ENCODE results near the gene PTPN11. TPM values are rescaled to one million over a fixed set of nuclear protein-coding genes. Genes with fewer than 3 reads are reported as not detected.
"Not testable (repeated sequence)": the region's sequence is repeated elsewhere in the genome, so short reads cannot be mapped to it uniquely, and the experiment has no call there.

The PTPN11 gene
- total RNA-seq, 1 experiment from 2014 or later: 153 TPM

DNA sequence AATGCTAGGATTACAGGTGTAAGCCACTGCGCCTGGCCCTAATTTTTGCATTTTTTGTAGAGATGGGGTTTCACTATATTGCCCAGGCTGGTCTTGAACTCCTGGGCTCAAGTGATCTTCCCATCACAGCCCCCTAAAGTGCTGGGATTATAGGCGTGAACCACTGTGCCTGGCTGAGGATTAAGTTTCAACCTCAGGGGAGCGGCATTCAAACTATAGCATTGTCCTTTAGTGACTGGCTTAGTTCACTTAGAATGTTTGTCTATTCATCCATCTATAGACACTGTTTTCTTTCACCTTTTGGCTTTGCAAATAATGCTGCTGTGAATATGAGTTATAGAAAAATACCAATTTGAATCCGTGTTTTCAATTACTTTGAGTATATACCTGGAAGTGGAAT, 25.2 kb downstream of the PTPN11 start:
- Histone ChIP-seq H3K27me3 (replicated peaks; ENCODE audit: control insufficient read depth, insufficient read depth, low read length) (no peaks in the 10 kb centered on the region), H3K9me3 (no peaks in the 10 kb centered on the region), H3K4me1 (no peaks in the 10 kb centered on the region), H3K4me3 (ENCODE audit: low read depth, low read length) (no peak overlapping the region), H3K36me3 (ENCODE audit: control insufficient read depth, insufficient read depth, low read length) (no peaks in the 10 kb centered on the region)
- ChIA-PET CTCF (no interaction called here), POLR2A (no interaction called here)
- intact Hi-C loops (cut with micrococcal nuclease; ENCODE audit: unreplicated experiment): no loop called here
- no TSS peak for BruUV-seq (replicated peaks)
- no peaks in the 10 kb centered on the region for H3K27me3 Mint-ChIP-seq (ENCODE audit: insufficient read depth, unreplicated experiment)
- no peak overlapping the region for H3K27ac Mint-ChIP-seq (ENCODE audit: unreplicated experiment)
- TF ChIP-seq, protein P1, sequence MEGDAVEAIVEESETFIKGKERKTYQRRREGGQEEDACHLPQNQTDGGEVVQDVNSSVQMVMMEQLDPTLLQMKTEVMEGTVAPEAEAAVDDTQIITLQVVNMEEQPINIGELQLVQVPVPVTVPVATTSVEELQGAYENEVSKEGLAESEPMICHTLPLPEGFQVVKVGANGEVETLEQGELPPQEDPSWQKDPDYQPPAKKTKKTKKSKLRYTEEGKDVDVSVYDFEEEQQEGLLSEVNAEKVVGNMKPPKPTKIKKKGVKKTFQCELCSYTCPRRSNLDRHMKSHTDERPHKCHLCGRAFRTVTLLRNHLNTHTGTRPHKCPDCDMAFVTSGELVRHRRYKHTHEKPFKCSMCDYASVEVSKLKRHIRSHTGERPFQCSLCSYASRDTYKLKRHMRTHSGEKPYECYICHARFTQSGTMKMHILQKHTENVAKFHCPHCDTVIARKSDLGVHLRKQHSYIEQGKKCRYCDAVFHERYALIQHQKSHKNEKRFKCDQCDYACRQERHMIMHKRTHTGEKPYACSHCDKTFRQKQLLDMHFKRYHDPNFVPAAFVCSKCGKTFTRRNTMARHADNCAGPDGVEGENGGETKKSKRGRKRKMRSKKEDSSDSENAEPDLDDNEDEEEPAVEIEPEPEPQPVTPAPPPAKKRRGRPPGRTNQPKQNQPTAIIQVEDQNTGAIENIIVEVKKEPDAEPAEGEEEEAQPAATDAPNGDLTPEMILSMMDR (IDR thresholded peaks at IDR 0.05; ENCODE audit: insufficient read depth in 1 of 2, low read depth in 1 of 2, low read length in 1 of 2, severe bottlenecking in 1 of 2, unreplicated experiment in 1 of 2): no peak
- H3K4me3 Mint-ChIP-seq (ENCODE audit: unreplicated experiment): no peak overlapping the region
- no peak for DNase-seq
- H3K9me3 Mint-ChIP-seq (ENCODE audit: unreplicated experiment): no peaks in the 10 kb centered on the region
- no peaks in the 10 kb centered on the region for H3K4me1 Mint-ChIP-seq (ENCODE audit: low read depth, unreplicated experiment)
- peaks cover 36% of the 10 kb centered on the region for H3K36me3 Mint-ChIP-seq (ENCODE audit: insufficient read depth, unreplicated experiment)

DNA sequence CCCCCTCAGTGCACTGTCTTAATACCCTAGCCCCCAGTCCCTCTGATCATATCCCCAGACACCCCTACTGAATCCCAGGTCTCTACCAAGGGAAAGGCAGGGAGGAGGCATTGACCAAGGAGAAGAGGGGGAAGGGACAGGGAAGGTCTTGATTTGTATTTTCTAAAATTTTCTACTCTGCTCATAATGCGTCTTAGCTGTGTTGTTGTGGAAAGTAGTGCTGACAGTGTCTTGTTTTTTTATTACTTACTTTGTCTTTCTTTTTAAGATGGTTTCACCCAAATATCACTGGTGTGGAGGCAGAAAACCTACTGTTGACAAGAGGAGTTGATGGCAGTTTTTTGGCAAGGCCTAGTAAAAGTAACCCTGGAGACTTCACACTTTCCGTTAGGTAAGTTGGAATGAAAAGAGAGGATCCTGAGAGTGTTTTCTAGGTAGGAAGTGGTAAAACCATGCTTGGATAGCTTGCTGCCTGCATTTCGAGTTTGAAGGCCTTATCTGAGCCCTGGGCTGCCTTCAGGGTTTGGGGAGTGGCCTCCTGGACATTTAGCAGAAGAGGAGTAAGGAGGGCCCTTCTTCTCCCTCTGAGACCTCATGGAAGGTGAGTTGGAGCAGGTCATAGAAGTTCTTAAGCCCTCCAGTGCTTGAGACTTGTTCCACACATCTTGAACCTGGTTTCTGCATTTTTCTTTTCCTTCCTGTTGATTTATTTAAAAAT, 27.4 kb downstream of the PTPN11 start:
- Mint-ChIP-seq H3K36me3 (ENCODE audit: insufficient read depth, unreplicated experiment) (peaks cover 53% of the 10 kb centered on the region), H3K4me3 (ENCODE audit: unreplicated experiment) (no peak overlapping the region), H3K27me3 (ENCODE audit: insufficient read depth, unreplicated experiment) (no peaks in the 10 kb centered on the region), H3K9me3 (ENCODE audit: unreplicated experiment) (no peaks in the 10 kb centered on the region), H3K27ac (ENCODE audit: unreplicated experiment) (no peak overlapping the region), H3K4me1 (ENCODE audit: low read depth, unreplicated experiment) (no peaks in the 10 kb centered on the region)
- Histone ChIP-seq H3K36me3 (ENCODE audit: control insufficient read depth, insufficient read depth, low read length) (no peaks in the 10 kb centered on the region), H3K4me1 (no peaks in the 10 kb centered on the region), H3K4me3 (ENCODE audit: low read depth, low read length) (no peak overlapping the region), H3K27me3 (replicated peaks; ENCODE audit: control insufficient read depth, insufficient read depth, low read length) (no peaks in the 10 kb centered on the region), H3K9me3 (no peaks in the 10 kb centered on the region)
- intact Hi-C loops (cut with micrococcal nuclease; ENCODE audit: unreplicated experiment): no loop called here
- TF ChIP-seq, protein P1 (IDR thresholded peaks at IDR 0.05; ENCODE audit: insufficient read depth in 1 of 2, low read depth in 1 of 2, low read length in 1 of 2, severe bottlenecking in 1 of 2, unreplicated experiment in 1 of 2): no peak
- no peak for DNase-seq
- ChIA-PET POLR2A (no interaction called here), CTCF (no interaction called here)
- no TSS peak for BruUV-seq (replicated peaks)

DNA sequence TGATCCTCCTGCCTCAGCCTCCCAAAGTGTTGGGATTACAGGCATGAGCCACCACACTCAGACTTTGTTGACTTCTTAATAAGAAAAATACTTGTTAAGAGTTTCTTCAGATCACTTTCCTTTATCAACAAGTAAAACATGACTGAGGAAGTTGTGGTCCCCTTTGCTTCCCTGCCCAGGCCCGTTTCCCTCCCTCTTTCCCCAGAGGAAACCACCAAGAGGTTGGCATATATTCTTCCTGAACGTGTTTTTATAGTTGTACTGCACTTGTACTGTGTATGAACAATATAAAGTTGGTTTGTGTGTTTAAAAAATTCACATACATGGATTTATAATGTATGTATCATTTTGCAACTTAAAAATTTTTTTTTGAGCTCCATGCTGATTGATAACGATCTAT, 28.4 kb downstream of the PTPN11 start:
- Mint-ChIP-seq H3K4me1 (ENCODE audit: low read depth, unreplicated experiment) (no peaks in the 10 kb centered on the region), H3K4me3 (ENCODE audit: unreplicated experiment) (no peak overlapping the region), H3K27ac (ENCODE audit: unreplicated experiment) (no peak overlapping the region), H3K27me3 (ENCODE audit: insufficient read depth, unreplicated experiment) (no peaks in the 10 kb centered on the region), H3K9me3 (ENCODE audit: unreplicated experiment) (no peaks in the 10 kb centered on the region), H3K36me3 (ENCODE audit: insufficient read depth, unreplicated experiment) (peaks cover 57% of the 10 kb centered on the region)
- Histone ChIP-seq H3K9me3 (no peaks in the 10 kb centered on the region), H3K4me1 (no peaks in the 10 kb centered on the region), H3K27me3 (replicated peaks; ENCODE audit: control insufficient read depth, insufficient read depth, low read length) (no peaks in the 10 kb centered on the region), H3K4me3 (ENCODE audit: low read depth, low read length) (no peak overlapping the region), H3K36me3 (ENCODE audit: control insufficient read depth, insufficient read depth, low read length) (no peaks in the 10 kb centered on the region)
- intact Hi-C loops (cut with micrococcal nuclease; ENCODE audit: unreplicated experiment): no loop called here
- BruUV-seq (replicated peaks): no TSS peak
- TF ChIP-seq, protein P1 (IDR thresholded peaks at IDR 0.05; ENCODE audit: insufficient read depth in 1 of 2, low read depth in 1 of 2, low read length in 1 of 2, severe bottlenecking in 1 of 2, unreplicated experiment in 1 of 2): no peak
- DNase-seq: no peak
- ChIA-PET CTCF (interaction anchor here (0.6 kb wide), 1 partner anchor 478 kb away, joined by 3 read pairs; no protein-coding TSS in a partner anchor), POLR2A (no interaction called here)

DNA sequence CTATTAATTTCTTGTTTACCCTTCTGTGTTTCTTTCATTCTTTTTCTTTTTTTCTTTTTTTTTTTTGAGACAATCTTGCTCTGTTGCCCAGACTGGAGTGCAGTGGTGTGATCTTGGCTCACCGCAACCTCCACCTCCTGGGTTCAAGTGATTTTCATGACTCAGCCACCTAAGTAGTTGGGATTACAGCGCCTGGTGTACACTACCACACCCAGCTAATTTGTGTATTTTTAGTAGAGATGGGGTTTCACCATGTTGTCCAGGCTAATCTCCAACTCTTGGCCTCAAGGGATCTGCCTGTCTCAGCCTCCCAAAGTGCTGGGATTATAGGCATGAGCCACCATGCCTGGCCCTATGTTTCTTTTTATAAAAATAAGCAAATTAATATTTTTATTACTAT, 29.4 kb downstream of the PTPN11 start:
- H3K9me3 Mint-ChIP-seq (ENCODE audit: unreplicated experiment); H3K27me3 ChIP-seq (replicated peaks; ENCODE audit: control insufficient read depth, insufficient read depth, low read length); H3K4me3 ChIP-seq (ENCODE audit: low read depth, low read length); H3K36me3 ChIP-seq (ENCODE audit: control insufficient read depth, insufficient read depth, low read length); intact Hi-C loops (cut with micrococcal nuclease; ENCODE audit: unreplicated experiment); CTCF ChIA-PET; H3K27ac Mint-ChIP-seq (ENCODE audit: unreplicated experiment); H3K27me3 Mint-ChIP-seq (ENCODE audit: insufficient read depth, unreplicated experiment); DNase-seq; H3K4me1 Mint-ChIP-seq (ENCODE audit: low read depth, unreplicated experiment); H3K9me3 ChIP-seq; POLR2A ChIA-PET; BruUV-seq (replicated peaks); H3K4me1 ChIP-seq; H3K4me3 Mint-ChIP-seq (ENCODE audit: unreplicated experiment): not testable (repeated sequence)
- H3K36me3 Mint-ChIP-seq (ENCODE audit: insufficient read depth, unreplicated experiment): peaks cover 66% of the 10 kb centered on the region
